Prostate gland (tissue), 2 donors: Measurements from ENCODE around the gene TSC22D1. TPM values are rescaled to one million over a fixed set of nuclear protein-coding genes. Genes with fewer than 3 reads are reported as not detected.

Source experiments
- DNase-seq: peaks from one replicate; pipeline ENCODE4 v3.0.0-alpha.2; 2019; ENCODE audit warnings: low spot score
- H3K27ac ChIP-seq, 2 donors: fragments of 200-600 bp; sonication (generic); 2 replicates each; pipeline ENCODE4 v1.5.1; 2017 to 2019
- H3K27me3 ChIP-seq: fragments of 200-600 bp; sonication (generic); replicated peaks from 2 replicates; pipeline ENCODE4 v1.5.1; 2019; ENCODE audit not compliant: insufficient read depth
- H3K36me3 ChIP-seq, 2 donors: fragments of 200-600 bp; sonication (generic); 1 replicate in 1 of 2; 2 replicates in 1 of 2; pipeline versions ENCODE4 v1.5.1 to v1.8.1; 2017 to 2019
- H3K4me1 ChIP-seq: fragments of 200-600 bp; sonication (generic); replicated peaks from 2 replicates; pipeline ENCODE4 v1.5.1; 2019
- H3K4me3 ChIP-seq, 2 donors: fragments of 200-600 bp; sonication (generic); 2 replicates each; pipeline ENCODE4 v1.5.1; 2017 to 2019
- H3K9me3 ChIP-seq: fragments of 200-600 bp; sonication (generic); 2 replicates; pipeline ENCODE4 v1.5.1; 2017
- POLR2A ChIP-seq: fragments of 450-650 bp; IDR thresholded peaks from one replicate; pipeline ENCODE4 v1.6.1; 2016; ENCODE audit warnings: antibody characterized with exemption, mild to moderate bottlenecking
- POLR2AphosphoS5 ChIP-seq: sonication (generic); formaldehyde crosslinking; IDR thresholded peaks from one replicate; pipeline ENCODE4 v1.6.1; 2017; ENCODE audit warnings: antibody characterized with exemption
- WGBS: methylation state at CpG from one replicate; pipeline ENCODE4 v1.1.5; 2018; 5-methylcytosine and 5-hydroxymethylcytosine counted together
- intact Hi-C: fragments of 100-400 bp; cut with DNase I; formaldehyde crosslinking; loops from one replicate; pipeline ENCODE4 v1.14.2; 2022
- total RNA-seq, 2 donors: library from RNA; depleted of rRNA; stranded (reverse); fragments of >200 nt; gene quantifications; one replicate each; pipeline ENCODE4 v1.1.0, GENCODE V29; 2016
- TF ChIP-seq, protein P1 (sequence below), 4 experiments: fragments of 200-600 bp in 2 of 4; fragments of 450-650 bp in 2 of 4; sonication (generic) in 2 of 4; IDR thresholded peaks; 1 replicate in 3 of 4; 2 replicates in 1 of 4; pipeline ENCODE4 v1.5.1; 2016 to 2019; ENCODE audit warnings: antibody characterized with exemption in 4 of 4, mild to moderate bottlenecking in 2 of 4, moderate library complexity in 2 of 4

The TSC22D1 gene
- total RNA-seq, 2 donors from 2014 or later, result 185 to 237 TPM

DNA sequence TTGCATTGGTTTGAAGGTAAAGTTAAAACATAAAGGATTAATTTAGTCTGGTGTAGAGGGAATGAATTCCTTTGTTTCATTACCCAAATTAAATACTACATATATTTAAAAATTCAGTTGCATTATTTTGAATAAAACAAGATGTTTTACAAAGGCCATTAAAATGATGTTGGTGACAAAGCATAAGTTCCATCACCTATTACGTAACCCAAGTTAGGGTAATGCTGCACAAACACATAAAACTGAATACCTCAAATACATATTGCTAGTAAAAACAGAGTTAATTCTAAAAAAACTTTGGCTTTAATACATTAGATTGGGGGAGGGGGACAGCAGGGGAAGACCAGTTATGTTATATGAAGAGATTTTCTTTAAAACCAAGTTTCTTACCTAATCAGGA is 122.2 kb downstream of the TSC22D1 start:
- no peaks in the 10 kb centered on the region for H3K27me3 ChIP-seq
- TF ChIP-seq POLR2A, result no peak
- TF ChIP-seq, protein P1, sequence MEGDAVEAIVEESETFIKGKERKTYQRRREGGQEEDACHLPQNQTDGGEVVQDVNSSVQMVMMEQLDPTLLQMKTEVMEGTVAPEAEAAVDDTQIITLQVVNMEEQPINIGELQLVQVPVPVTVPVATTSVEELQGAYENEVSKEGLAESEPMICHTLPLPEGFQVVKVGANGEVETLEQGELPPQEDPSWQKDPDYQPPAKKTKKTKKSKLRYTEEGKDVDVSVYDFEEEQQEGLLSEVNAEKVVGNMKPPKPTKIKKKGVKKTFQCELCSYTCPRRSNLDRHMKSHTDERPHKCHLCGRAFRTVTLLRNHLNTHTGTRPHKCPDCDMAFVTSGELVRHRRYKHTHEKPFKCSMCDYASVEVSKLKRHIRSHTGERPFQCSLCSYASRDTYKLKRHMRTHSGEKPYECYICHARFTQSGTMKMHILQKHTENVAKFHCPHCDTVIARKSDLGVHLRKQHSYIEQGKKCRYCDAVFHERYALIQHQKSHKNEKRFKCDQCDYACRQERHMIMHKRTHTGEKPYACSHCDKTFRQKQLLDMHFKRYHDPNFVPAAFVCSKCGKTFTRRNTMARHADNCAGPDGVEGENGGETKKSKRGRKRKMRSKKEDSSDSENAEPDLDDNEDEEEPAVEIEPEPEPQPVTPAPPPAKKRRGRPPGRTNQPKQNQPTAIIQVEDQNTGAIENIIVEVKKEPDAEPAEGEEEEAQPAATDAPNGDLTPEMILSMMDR (IDR thresholded peaks at IDR 0.05), result no peak
- intact Hi-C loops, result no loop called here
- no peak overlapping the region for H3K27ac ChIP-seq
- H3K4me3 ChIP-seq, result no peak overlapping the region
- no peaks in the 10 kb centered on the region for H3K4me1 ChIP-seq
- WGBS, result 89% methylated on average over 1 of the region's 1 CpG
- no peaks in the 10 kb centered on the region for H3K36me3 ChIP-seq
- no peak for DNase-seq
- H3K9me3 ChIP-seq, result no peaks in the 10 kb centered on the region

DNA sequence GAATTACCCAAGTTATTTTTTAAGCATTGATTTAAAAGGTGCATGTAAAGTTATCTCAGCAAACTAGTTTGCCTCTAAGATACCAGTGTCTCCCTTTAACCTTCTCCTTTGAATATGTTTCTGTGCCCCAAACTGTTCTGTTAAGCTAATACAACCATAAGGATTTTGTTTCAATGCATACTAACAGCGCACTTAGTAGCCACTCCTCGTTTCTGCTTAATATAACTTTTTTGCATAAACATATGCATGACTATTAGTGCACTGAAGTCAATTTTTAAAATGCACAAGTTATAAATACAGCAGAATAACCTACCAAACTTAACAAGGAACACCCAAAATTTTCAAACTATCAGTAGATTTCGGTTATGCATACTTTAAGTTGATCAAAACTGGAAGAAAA is 123.1 kb downstream of the TSC22D1 start:
- Histone ChIP-seq H3K27ac (no peak overlapping the region), H3K27me3 (no peaks in the 10 kb centered on the region), H3K4me3 (no peak overlapping the region), H3K9me3 (no peaks in the 10 kb centered on the region), H3K4me1 (no peaks in the 10 kb centered on the region), H3K36me3 (no peaks in the 10 kb centered on the region)
- DNase-seq, result no peak
- TF ChIP-seq POLR2AphosphoS5 (no peak), POLR2A (no peak)
- TF ChIP-seq, protein P1 (IDR thresholded peaks at IDR 0.05), result no peak
- 89% methylated on average over 3 of the region's 3 CpGs for WGBS
- intact Hi-C loops, result no loop called here

DNA sequence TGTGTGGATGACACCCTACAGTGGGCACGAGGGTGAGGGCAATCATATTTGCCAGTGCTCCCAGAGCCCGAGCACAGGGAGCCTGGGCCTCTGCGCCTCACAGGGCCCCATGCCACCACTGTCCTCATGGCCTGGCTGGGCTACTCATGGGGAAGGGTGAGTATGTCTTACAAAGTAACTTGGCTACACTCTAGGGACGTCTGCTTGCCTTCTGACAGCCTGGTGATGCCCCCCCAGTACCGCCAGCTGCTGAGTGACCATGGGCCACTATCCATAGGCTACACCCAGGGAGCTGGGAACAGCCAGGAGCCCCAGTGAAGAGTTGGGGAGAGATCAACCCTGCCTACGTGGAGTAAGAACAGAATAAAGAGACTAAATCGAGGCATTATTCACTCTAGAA is 123.7 kb downstream of the TSC22D1 start:
- WGBS, result 93% methylated on average over 7 of the region's 7 CpGs
- Histone ChIP-seq H3K9me3 (no peaks in the 10 kb centered on the region), H3K4me3 (no peak overlapping the region), H3K27me3 (no peaks in the 10 kb centered on the region), H3K27ac (no peak overlapping the region), H3K4me1 (no peaks in the 10 kb centered on the region), H3K36me3 (no peaks in the 10 kb centered on the region)
- intact Hi-C loops, result no loop called here
- no peak for TF ChIP-seq POLR2A
- TF ChIP-seq POLR2AphosphoS5, result no peak
- no peak for DNase-seq

DNA sequence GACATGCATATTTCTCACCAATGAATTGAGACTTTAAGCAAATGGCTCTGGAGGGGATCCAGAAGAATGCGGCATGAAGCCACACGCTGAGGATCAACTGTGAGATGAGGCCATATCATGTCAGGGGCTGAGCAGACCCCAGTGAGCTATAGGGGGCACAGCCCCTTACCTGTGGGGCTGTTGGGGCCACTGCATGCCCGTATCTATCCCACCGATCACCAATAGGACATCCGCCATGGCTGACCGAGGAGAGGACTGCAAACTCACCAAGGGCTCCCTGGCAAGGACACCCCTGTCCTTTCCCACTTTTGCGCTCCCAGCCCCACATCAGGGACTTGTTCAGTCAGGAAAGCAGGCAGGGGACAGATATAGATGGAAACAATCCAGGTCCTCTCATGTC is 124.5 kb downstream of the TSC22D1 start:
- no peaks in the 10 kb centered on the region for H3K36me3 ChIP-seq
- H3K27ac ChIP-seq, result peak overlapping the region in 1 of 2 donors; percentile 35
- no peaks in the 10 kb centered on the region for H3K27me3 ChIP-seq
- intact Hi-C loops, result no loop called here
- H3K4me1 ChIP-seq, result no peaks in the 10 kb centered on the region
- no peak overlapping the region for H3K4me3 ChIP-seq
- 82% methylated on average over 7 of the region's 7 CpGs for WGBS
- no peak for DNase-seq
- no peak for TF ChIP-seq POLR2A
- no peaks in the 10 kb centered on the region for H3K9me3 ChIP-seq

DNA sequence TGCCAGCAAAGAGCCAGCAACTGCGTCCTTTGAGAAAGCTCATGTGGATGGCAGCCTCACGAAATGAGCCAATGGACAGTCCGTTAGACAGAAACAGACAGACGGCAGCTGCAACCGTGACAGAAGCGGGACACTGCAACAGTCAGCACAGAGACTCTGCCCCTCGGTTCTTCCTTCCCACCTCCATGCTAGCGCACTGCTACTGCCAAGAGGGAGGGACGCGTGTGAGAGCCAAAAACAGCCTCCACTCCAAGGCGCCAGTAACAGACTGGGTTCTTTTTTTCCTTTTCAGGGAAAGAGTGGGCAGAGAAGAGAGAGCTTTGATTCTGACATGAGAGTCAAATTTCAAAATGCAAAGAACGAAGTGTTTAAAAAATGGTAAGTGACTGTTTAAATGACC is 125.0 kb downstream of the TSC22D1 start:
- DNase-seq, result no peak
- intact Hi-C loops, result no loop called here
- WGBS, result 57% methylated on average over 12 of the region's 12 CpGs
- no peaks in the 10 kb centered on the region for H3K4me1 ChIP-seq
- no peaks in the 10 kb centered on the region for H3K36me3 ChIP-seq
- TF ChIP-seq, protein P1 (IDR thresholded peaks at IDR 0.05), result no peak
- H3K9me3 ChIP-seq, result no peaks in the 10 kb centered on the region
- H3K4me3 ChIP-seq, result no peak overlapping the region
- H3K27ac ChIP-seq, result peak overlapping the region in 1 of 2 donors; percentile 35
- H3K27me3 ChIP-seq, result no peaks in the 10 kb centered on the region

DNA sequence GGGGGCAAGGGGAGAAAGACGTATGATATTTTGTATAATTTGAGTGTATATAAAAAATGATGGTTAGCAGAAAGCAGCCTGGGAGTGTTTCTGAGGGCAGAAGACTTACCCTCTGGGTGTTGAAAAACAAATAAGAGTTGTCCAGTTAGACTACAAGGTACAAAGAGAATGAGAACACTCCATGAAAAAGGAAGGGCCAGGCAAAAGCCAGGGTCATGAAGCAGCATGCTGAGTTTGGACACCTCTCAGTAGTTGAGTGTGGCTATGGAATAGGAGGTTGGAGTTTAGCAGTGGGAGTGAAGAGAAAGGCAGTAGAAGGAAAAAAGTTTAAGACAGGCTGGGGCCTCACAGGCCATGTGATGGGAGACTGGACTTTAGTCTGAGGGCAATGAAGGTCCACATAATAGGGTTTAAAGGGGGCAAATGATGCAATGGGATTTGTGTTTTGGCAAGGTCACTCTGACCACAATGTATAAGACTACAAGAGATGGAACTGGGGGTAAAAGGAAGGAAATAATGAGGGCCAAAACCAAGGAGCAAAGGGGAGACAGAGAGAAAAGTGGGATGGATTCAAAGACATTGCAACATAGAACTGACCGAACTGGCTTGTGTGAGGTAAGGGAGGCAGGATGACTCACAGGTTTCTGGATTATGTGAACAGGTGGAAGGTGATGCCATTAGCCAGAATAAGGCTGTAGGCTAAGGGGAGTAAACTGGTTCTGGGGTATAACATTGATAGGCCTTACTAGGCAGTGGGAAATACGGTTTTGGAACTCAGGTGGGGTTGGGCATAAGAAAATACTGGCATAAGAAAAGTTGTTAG is 125.9 kb downstream of the TSC22D1 start:
- H3K4me3 ChIP-seq, result no peak overlapping the region
- WGBS, result 78% methylated on average over 3 of the region's 3 CpGs
- TF ChIP-seq POLR2AphosphoS5 (no peak), POLR2A (no peak)
- TF ChIP-seq, protein P1 (IDR thresholded peaks at IDR 0.05), result no peak
- intact Hi-C loops, result no loop called here
- no peak overlapping the region for H3K27ac ChIP-seq
- no peaks in the 10 kb centered on the region for H3K9me3 ChIP-seq
- H3K36me3 ChIP-seq, result no peaks in the 10 kb centered on the region
- DNase-seq, result no peak
- no peaks in the 10 kb centered on the region for H3K27me3 ChIP-seq
- H3K4me1 ChIP-seq, result no peaks in the 10 kb centered on the region
